ENCODE data around the gene EGFR. TPM values are rescaled to one million over a fixed set of nuclear protein-coding genes. Genes with fewer than 3 reads are reported as not detected.

Gene EGFR
- total RNA-seq, 1 donor from 2014 or later = 12.8 TPM

GRCh38 chr7:55251313-55251712, 232.5 kb downstream of the EGFR start:
- H3K27me3 Mint-ChIP-seq (ENCODE audit: unreplicated experiment) = peaks cover 20% of the 10 kb centered on the region
- H3K27ac Mint-ChIP-seq (ENCODE audit: unreplicated experiment) = no peak overlapping the region
- no peak for DNase-seq
- no peak for TF ChIP-seq CTCF (IDR thresholded peaks at IDR 0.05; ENCODE audit: partially characterized antibody, unreplicated experiment)
- no peak overlapping the region for H3K4me3 Mint-ChIP-seq (ENCODE audit: unreplicated experiment)
- peaks cover 3% of the 10 kb centered on the region for H3K4me1 Mint-ChIP-seq (ENCODE audit: low read depth, unreplicated experiment)
- no peaks in the 10 kb centered on the region for H3K36me3 Mint-ChIP-seq (ENCODE audit: unreplicated experiment)
- peaks cover 8% of the 10 kb centered on the region for H3K9me3 Mint-ChIP-seq (ENCODE audit: unreplicated experiment)

- peaks cover 9% of the 10 kb centered on the region for H3K9me3 Mint-ChIP-seq (ENCODE audit: unreplicated experiment)
- no peaks in the 10 kb centered on the region for H3K36me3 Mint-ChIP-seq (ENCODE audit: unreplicated experiment)
- H3K27me3 Mint-ChIP-seq (ENCODE audit: unreplicated experiment) = peaks cover 21% of the 10 kb centered on the region
- no peak overlapping the region for H3K4me3 Mint-ChIP-seq (ENCODE audit: unreplicated experiment)
- DNase-seq = no peak
- no peak overlapping the region for H3K27ac Mint-ChIP-seq (ENCODE audit: unreplicated experiment)
- peaks cover 3% of the 10 kb centered on the region for H3K4me1 Mint-ChIP-seq (ENCODE audit: low read depth, unreplicated experiment)
- no peak for TF ChIP-seq CTCF (IDR thresholded peaks at IDR 0.05; ENCODE audit: partially characterized antibody, unreplicated experiment)
Observed at GRCh38 chr7:55251911-55252310, 233.1 kb downstream of the EGFR start.

- DNase-seq = no peak
- H3K4me3 Mint-ChIP-seq (ENCODE audit: unreplicated experiment) = no peak overlapping the region
- H3K27ac Mint-ChIP-seq (ENCODE audit: unreplicated experiment) = no peak overlapping the region
- no peaks in the 10 kb centered on the region for H3K36me3 Mint-ChIP-seq (ENCODE audit: unreplicated experiment)
- TF ChIP-seq CTCF (IDR thresholded peaks at IDR 0.05; ENCODE audit: partially characterized antibody, unreplicated experiment) = no peak
- H3K27me3 Mint-ChIP-seq (ENCODE audit: unreplicated experiment) = peaks cover 21% of the 10 kb centered on the region
- H3K9me3 Mint-ChIP-seq (ENCODE audit: unreplicated experiment) = peaks cover 9% of the 10 kb centered on the region
- peaks cover 3% of the 10 kb centered on the region for H3K4me1 Mint-ChIP-seq (ENCODE audit: low read depth, unreplicated experiment)
Observed at GRCh38 chr7:55252386-55252785, 233.6 kb downstream of the EGFR start.

- peaks cover 3% of the 10 kb centered on the region for H3K4me1 Mint-ChIP-seq (ENCODE audit: low read depth, unreplicated experiment)
- TF ChIP-seq CTCF (IDR thresholded peaks at IDR 0.05; ENCODE audit: partially characterized antibody, unreplicated experiment) = no peak
- peaks cover 9% of the 10 kb centered on the region for H3K9me3 Mint-ChIP-seq (ENCODE audit: unreplicated experiment)
- no peak for DNase-seq
- H3K27ac Mint-ChIP-seq (ENCODE audit: unreplicated experiment) = no peak overlapping the region
- peaks cover 21% of the 10 kb centered on the region for H3K27me3 Mint-ChIP-seq (ENCODE audit: unreplicated experiment)
- H3K4me3 Mint-ChIP-seq (ENCODE audit: unreplicated experiment) = no peak overlapping the region
- no peaks in the 10 kb centered on the region for H3K36me3 Mint-ChIP-seq (ENCODE audit: unreplicated experiment)
Observed at GRCh38 chr7:55253188-55253587, 234.4 kb downstream of the EGFR start.

- DNase-seq = no peak
- H3K36me3 Mint-ChIP-seq (ENCODE audit: unreplicated experiment) = no peaks in the 10 kb centered on the region
- H3K27me3 Mint-ChIP-seq (ENCODE audit: unreplicated experiment) = peaks cover 21% of the 10 kb centered on the region
Observed at GRCh38 chr7:55254242-55254595, 235.4 kb downstream of the EGFR start.

More at GRCh38 chr7:55254242-55254595, 235.4 kb downstream of the EGFR start:
- no peak for TF ChIP-seq CTCF (IDR thresholded peaks at IDR 0.05; ENCODE audit: partially characterized antibody, unreplicated experiment)
- Mint-ChIP-seq H3K4me1 (ENCODE audit: low read depth, unreplicated experiment) (peaks cover 3% of the 10 kb centered on the region), H3K27ac (ENCODE audit: unreplicated experiment) (no peak overlapping the region), H3K9me3 (ENCODE audit: unreplicated experiment) (peaks cover 9% of the 10 kb centered on the region), H3K4me3 (ENCODE audit: unreplicated experiment) (peak overlapping the region; percentile 77)
